OCI-LY3 (cell line): ENCODE results near the gene DYNC1I2.

Experiments
- CTCF ChIP-seq: fragments of 200-600, 300-600 bp; sonication (generic); IDR thresholded peaks from 2 replicates; pipeline ENCODE4 v1.5.1; 2014; ENCODE audit warnings: antibody characterized with exemption, low read length, low read depth
- EZH2phosphoT487 ChIP-seq: fragments of 200-600 bp; shearing (Covaris generic); IDR thresholded peaks from 2 replicates; pipeline ENCODE4 v1.6.1; 2018; ENCODE audit warnings: antibody characterized with exemption, mixed run types, low read depth

GRCh38 chr2:171723716-171724683 is 36.7 kb downstream of the DYNC1I2 start:
- TF ChIP-seq CTCF, result no peak
- TF ChIP-seq EZH2phosphoT487, result no peak
